Colonic mucosa (tissue), 4 donors: ENCODE data around the gene KCNS3. TPM values are rescaled to one million over a fixed set of nuclear protein-coding genes. Genes with fewer than 3 reads are reported as not detected.

Experiments used
- DNase-seq: peaks from one replicate; pipeline ENCODE4 v3.0.0-alpha.2; 2020
- H3K27ac ChIP-seq: fragments of 200-600 bp; one replicate; pipeline ENCODE4 v1.8.0; 2021
- H3K27me3 ChIP-seq: fragments of 200-600 bp; one replicate; pipeline ENCODE4 v1.8.0; 2021
- H3K36me3 ChIP-seq: fragments of 200-600 bp; one replicate; pipeline ENCODE4 v1.8.0; 2021
- H3K4me1 ChIP-seq: fragments of 200-600 bp; one replicate; pipeline ENCODE4 v1.8.0; 2021; ENCODE audit warnings: mild to moderate bottlenecking
- H3K4me3 ChIP-seq: fragments of 200-600 bp; one replicate; pipeline ENCODE4 v1.8.0; 2021
- H3K9ac ChIP-seq, 2 donors: one replicate each; pipeline ENCODE4 v1.7.0; 2013; ENCODE audit warnings: control low read depth in 2 of 2, low read depth in 2 of 2, low read length in 2 of 2
- H3K9me3 ChIP-seq: fragments of 200-600 bp; one replicate; pipeline ENCODE4 v1.8.0; 2021
- CTCF ChIP-seq: fragments of 200-600 bp; IDR thresholded peaks from one replicate; pipeline ENCODE4 v1.8.0; 2022; ENCODE audit warnings: antibody characterized with exemption, mild to moderate bottlenecking
- intact Hi-C: fragments of 100-400 bp; cut with DNase I; formaldehyde crosslinking; loops from one replicate; pipeline ENCODE4 v1.14.1; 2022
- total RNA-seq, 2 donors: library from RNA; stranded (reverse); fragmentation: NEBNext Ultra II Directional in 1 of 2; extraction: Animal tissue kit (Norgen Biotek cat#: 25700) in 1 of 2; gene quantifications; one replicate each; pipeline ENCODE4 v1.2.1, GENCODE V29; 2021
- donor health status: healthy.
- donor health status: DM: no; HTN: no; CAD: no.
- donor health status: DM: no; HTN: no; CAD: no.

The KCNS3 gene
- total RNA-seq, 2 donors from 2014 or later: 10.7 to 17.5 TPM

- Histone ChIP-seq H3K27me3 (no peaks in the 10 kb centered on the region), H3K36me3 (no peaks in the 10 kb centered on the region), H3K9ac (no peak overlapping the region), H3K27ac (no peak overlapping the region), H3K4me3 (no peak overlapping the region), H3K9me3 (no peaks in the 10 kb centered on the region), H3K4me1 (no peaks in the 10 kb centered on the region)
- DNase-seq: no peak
- intact Hi-C loops: no loop called here
- TF ChIP-seq CTCF: no peak
These were observed 52.3 kb downstream of the KCNS3 start for GRCh38 chr2:17930773-17931172.

- intact Hi-C loops: no loop called here
- no peak for TF ChIP-seq CTCF
These were observed 54.8 kb downstream of the KCNS3 start for GRCh38 chr2:17933256-17933655.

DNA sequence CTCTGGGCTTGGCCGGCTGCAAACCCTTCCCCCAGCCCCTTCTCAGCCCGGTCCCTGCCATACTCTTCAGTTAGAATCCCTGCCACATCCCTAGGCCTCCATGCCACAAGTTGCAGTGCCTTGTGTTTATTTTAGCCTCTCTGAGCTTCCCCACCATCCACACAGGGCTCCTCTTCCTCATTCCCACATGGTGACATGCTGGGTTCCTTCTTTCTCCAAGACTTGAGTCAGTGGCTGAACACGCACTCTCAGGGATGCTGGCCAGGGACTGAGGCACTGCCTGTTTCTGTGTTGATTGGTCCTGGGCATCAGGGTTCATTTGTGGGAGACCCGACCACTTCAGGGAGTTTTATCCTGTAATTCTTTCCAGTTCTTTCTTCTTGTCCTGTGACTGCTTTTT, 56.3 kb downstream of the KCNS3 start:
- intact Hi-C loops: no loop called here
- Histone ChIP-seq H3K9me3 (no peaks in the 10 kb centered on the region), H3K27ac (no peak overlapping the region), H3K27me3 (no peaks in the 10 kb centered on the region), H3K4me3 (no peak overlapping the region), H3K36me3 (no peaks in the 10 kb centered on the region), H3K9ac (no peak overlapping the region), H3K4me1 (no peaks in the 10 kb centered on the region)
- DNase-seq: no peak
- TF ChIP-seq CTCF: no peak

More at GRCh38 chr2:17933256-17933655, 54.8 kb downstream of the KCNS3 start:
- Histone ChIP-seq H3K36me3 (no peaks in the 10 kb centered on the region), H3K4me1 (no peaks in the 10 kb centered on the region), H3K27ac (no peak overlapping the region), H3K9me3 (no peaks in the 10 kb centered on the region), H3K9ac (no peak overlapping the region), H3K27me3 (no peaks in the 10 kb centered on the region), H3K4me3 (no peak overlapping the region)
- DNase-seq: no peak

- no peak overlapping the region for H3K4me3 ChIP-seq
- H3K9ac ChIP-seq: no peak overlapping the region
- intact Hi-C loops: no loop called here
- TF ChIP-seq CTCF: no peak
- H3K36me3 ChIP-seq: no peaks in the 10 kb centered on the region
- no peaks in the 10 kb centered on the region for H3K9me3 ChIP-seq
- no peak overlapping the region for H3K27ac ChIP-seq
- no peaks in the 10 kb centered on the region for H3K4me1 ChIP-seq
- H3K27me3 ChIP-seq: no peaks in the 10 kb centered on the region
- no peak for DNase-seq
These were observed 56.9 kb downstream of the KCNS3 start for GRCh38 chr2:17935242-17935885.

GRCh38 chr2:17936599-17936998, 58.1 kb downstream of the KCNS3 start:
- Histone ChIP-seq H3K27ac (no peak overlapping the region), H3K4me3 (no peak overlapping the region), H3K27me3 (no peaks in the 10 kb centered on the region), H3K4me1 (no peaks in the 10 kb centered on the region), H3K9ac (no peak overlapping the region), H3K9me3 (no peaks in the 10 kb centered on the region), H3K36me3 (no peaks in the 10 kb centered on the region)
- intact Hi-C loops: no loop called here
- no peak for DNase-seq
- TF ChIP-seq CTCF: no peak
